ENCODE results near the gene RNF150.

- no peak for TF ChIP-seq ZNF549 (tag by site-specific recombination; IDR thresholded peaks at IDR 0.05)
- TF ChIP-seq ZNF23 (tag by site-specific recombination; IDR thresholded peaks at IDR 0.05; ENCODE audit: borderline replicate concordance): no peak
- no peak for TF ChIP-seq ZNF660 (tag by site-specific recombination; IDR thresholded peaks at IDR 0.05)
- TF ChIP-seq, protein P1, sequence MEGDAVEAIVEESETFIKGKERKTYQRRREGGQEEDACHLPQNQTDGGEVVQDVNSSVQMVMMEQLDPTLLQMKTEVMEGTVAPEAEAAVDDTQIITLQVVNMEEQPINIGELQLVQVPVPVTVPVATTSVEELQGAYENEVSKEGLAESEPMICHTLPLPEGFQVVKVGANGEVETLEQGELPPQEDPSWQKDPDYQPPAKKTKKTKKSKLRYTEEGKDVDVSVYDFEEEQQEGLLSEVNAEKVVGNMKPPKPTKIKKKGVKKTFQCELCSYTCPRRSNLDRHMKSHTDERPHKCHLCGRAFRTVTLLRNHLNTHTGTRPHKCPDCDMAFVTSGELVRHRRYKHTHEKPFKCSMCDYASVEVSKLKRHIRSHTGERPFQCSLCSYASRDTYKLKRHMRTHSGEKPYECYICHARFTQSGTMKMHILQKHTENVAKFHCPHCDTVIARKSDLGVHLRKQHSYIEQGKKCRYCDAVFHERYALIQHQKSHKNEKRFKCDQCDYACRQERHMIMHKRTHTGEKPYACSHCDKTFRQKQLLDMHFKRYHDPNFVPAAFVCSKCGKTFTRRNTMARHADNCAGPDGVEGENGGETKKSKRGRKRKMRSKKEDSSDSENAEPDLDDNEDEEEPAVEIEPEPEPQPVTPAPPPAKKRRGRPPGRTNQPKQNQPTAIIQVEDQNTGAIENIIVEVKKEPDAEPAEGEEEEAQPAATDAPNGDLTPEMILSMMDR (tag by site-specific recombination; IDR thresholded peaks at IDR 0.05): no peak
- no peak for TF ChIP-seq YY1 (tag by site-specific recombination; IDR thresholded peaks at IDR 0.05)
- no peak for TF ChIP-seq PRDM10 (tag by site-specific recombination; IDR thresholded peaks at IDR 0.05)
Observed at GRCh38 chr4:141127884-141128283, 5.4 kb downstream of the RNF150 start.
